Nasal cavity respiratory epithelium epithelial cell of viscerocranial mucosa (primary cell): ENCODE data around the gene GNL2. TPM values are rescaled to one million over a fixed set of nuclear protein-coding genes. Genes with fewer than 3 reads are reported as not detected.

Experiments
- total RNA-seq: library from RNA; depleted of rRNA; stranded (reverse); fragments of >200 nt; gene quantifications from 2 replicates; pipeline ENCODE4 v1.2.3, GENCODE V29; 2014

GNL2 gene
- total RNA-seq = 96.2 and 116 TPM in 2 replicates

GRCh38 chr1:37595440-37596181 lies at the start of gene GNL2:
Gene GNL2 (minus strand): TSS chr1:37595937. CDS start chr1:37595822, 115 bp downstream.

GRCh38 chr1:37634244-37634991 lies 38.7 kb upstream of the GNL2 start, which contains the start of gene RSPO1:
Gene RSPO1 (minus strand): TSS chr1:37634892. CDS start chr1:37629661, 5,231 bp downstream.

GRCh38 chr1:37556712-37557196 lies 39.0 kb downstream of the GNL2 start, which contains the start of gene DNALI1:
Gene DNALI1 (plus strand): TSS chr1:37556940. CDS start chr1:37556995, 55 bp downstream.

GRCh38 chr1:37553927-37554808 lies 41.6 kb downstream of the GNL2 start, which contains the start of gene SNIP1:
Gene SNIP1 (minus strand): TSS chr1:37554293. CDS start chr1:37554229, 64 bp downstream.

Other genes with a start within 250 kb of the GNL2 start
- 25.3 and 57.6 TPM in 2 replicates for gene ZC3H12A, start 121.4 kb downstream of the GNL2 start, total RNA-seq
- gene MEAF6, start 81.2 kb downstream of the GNL2 start, total RNA-seq = 43.7 and 49.7 TPM in 2 replicates
- 14.7 and 17.4 TPM in 2 replicates for gene SNIP1, start 41.6 kb downstream of the GNL2 start, total RNA-seq
- under 0.01 and 0.43 TPM in 2 replicates for gene DNALI1, start 39.0 kb downstream of the GNL2 start, total RNA-seq
- not detected in 2 replicates for gene RSPO1, start 39.0 kb upstream of the GNL2 start, total RNA-seq
- 0.43 and 0.68 TPM in 2 replicates for gene CDCA8, start 96.6 kb upstream of the GNL2 start, total RNA-seq
- 0.14 TPM in 1 of 2 replicates, not detected in the other for gene EPHA10, start 169.2 kb upstream of the GNL2 start, total RNA-seq
- 0.68 and 1.6 TPM in 2 replicates for gene MANEAL, start 197.9 kb upstream of the GNL2 start, total RNA-seq
- gene C1orf122, start 211.9 kb upstream of the GNL2 start, total RNA-seq = 18.6 and 21.2 TPM in 2 replicates
- 41.5 and 60.8 TPM in 2 replicates for gene YRDC, start 212.3 kb upstream of the GNL2 start, total RNA-seq